Bronchial epithelial cell (primary cell): Measurements from ENCODE around the gene NEDD4. TPM values are rescaled to one million over a fixed set of nuclear protein-coding genes. Genes with fewer than 3 reads are reported as not detected.
A peak's percentile ranks its signal among the peaks of the same experiment; 100 is the strongest.
"Not testable (repeated sequence)": the region's sequence is repeated elsewhere in the genome, so short reads cannot be mapped to it uniquely, and the experiment has no call there.

Experiments
- DNase-seq: peaks from one replicate; pipeline ENCODE4 v3.0.0-alpha.2; 2010; ENCODE audit warnings: low read depth
- FAIRE-seq: peaks from 2 replicates; lab custom pipeline; 2011; peaks lifted over from hg19 to GRCh38; lab: Jason Lieb, UNC
- H3K27me3 ChIP-seq: 2 replicates; pipeline ENCODE4 v1.5.1; 2011; ENCODE audit warnings: low read length; ENCODE audit not compliant: control insufficient read depth, insufficient read depth
- H3K36me3 ChIP-seq: 2 replicates; pipeline ENCODE4 v1.5.1; 2011; ENCODE audit warnings: low read length; ENCODE audit not compliant: control insufficient read depth, insufficient read depth
- H3K4me3 ChIP-seq: 2 replicates; pipeline ENCODE4 v1.5.1; 2011; ENCODE audit warnings: mild to moderate bottlenecking, low read depth, low read length, control low read depth
- CTCF ChIP-seq: IDR thresholded peaks from 2 replicates; pipeline ENCODE4 v1.5.1; 2011; ENCODE audit warnings: mild to moderate bottlenecking, moderate library complexity, low read length, control low read depth, inconsistent platforms; ENCODE audit not compliant: insufficient read depth, severe bottlenecking
- total RNA-seq: library from RNA; depleted of rRNA; stranded (reverse); fragments of >200 nt; gene quantifications from 2 replicates; pipeline ENCODE4 v1.2.1, GENCODE V29; 2014

Gene NEDD4
- total RNA-seq, 1 donor from 2014 or later: 37.1 TPM

- no peak for TF ChIP-seq CTCF
Measured at GRCh38 chr15:55873024-55873720, 120.2 kb downstream of the NEDD4 start.

GRCh38 chr15:55872471-55872870 lies 120.9 kb downstream of the NEDD4 start:
- Histone ChIP-seq H3K36me3 (no peaks in the 10 kb centered on the region), H3K27me3 (no peaks in the 10 kb centered on the region), H3K4me3 (no peak overlapping the region)
- FAIRE-seq (no peak), DNase-seq (no peak)
- TF ChIP-seq CTCF: no peak

More at GRCh38 chr15:55873024-55873720, 120.2 kb downstream of the NEDD4 start:
- Histone ChIP-seq H3K4me3 (no peak overlapping the region), H3K27me3 (no peaks in the 10 kb centered on the region), H3K36me3 (no peaks in the 10 kb centered on the region)
- DNase-seq (no peak), FAIRE-seq (no peak)

GRCh38 chr15:55869660-55870059 lies 123.8 kb downstream of the NEDD4 start:
- FAIRE-seq: no peak
- Histone ChIP-seq H3K27me3 (no peaks in the 10 kb centered on the region), H3K36me3 (no peaks in the 10 kb centered on the region), H3K4me3 (no peak overlapping the region)
- DNase-seq: no peak
- TF ChIP-seq CTCF: no peak

GRCh38 chr15:55868707-55869106 lies 124.7 kb downstream of the NEDD4 start:
- TF ChIP-seq CTCF: no peak

GRCh38 chr15:55868291-55868690 lies 125.1 kb downstream of the NEDD4 start:
- not testable (repeated sequence) for DNase-seq, FAIRE-seq, H3K36me3 ChIP-seq, H3K4me3 ChIP-seq, H3K27me3 ChIP-seq

More at GRCh38 chr15:55868707-55869106, 124.7 kb downstream of the NEDD4 start:
- no peak overlapping the region for H3K4me3 ChIP-seq
- H3K27me3 ChIP-seq: no peaks in the 10 kb centered on the region
- H3K36me3 ChIP-seq: no peaks in the 10 kb centered on the region
- DNase-seq (peak; percentile 71), FAIRE-seq (no peak)

- DNase-seq (no peak), FAIRE-seq (no peak)
- no peak for TF ChIP-seq CTCF
- Histone ChIP-seq H3K27me3 (no peaks in the 10 kb centered on the region), H3K4me3 (no peak overlapping the region), H3K36me3 (no peaks in the 10 kb centered on the region)
Measured at GRCh38 chr15:55863911-55864310, 129.5 kb downstream of the NEDD4 start.
